KBM-7 (cell line): ENCODE results near the gene LGALS3.

Experiments
- DNase-seq: peaks from one replicate; pipeline ENCODE4 v3.0.0-alpha.2; 2015
- in situ Hi-C: fragments of 300-500 bp; cut with MboI; formaldehyde crosslinking; loops from 2 replicates; pipeline ENCODE4 v1.14.3; 2020; ENCODE audit warnings: low sequenced_read_pairs, low pct_unique_long_range_greater_than_20kb, mixed read lengths

The LGALS3 gene

GRCh38 chr14:55158412-55158811 is 29.4 kb downstream of the LGALS3 start:
- in situ Hi-C loops = no loop called here

GRCh38 chr14:55160989-55161388 is 31.9 kb downstream of the LGALS3 start:
- in situ Hi-C loops = no loop called here

More at GRCh38 chr14:55158412-55158811, 29.4 kb downstream of the LGALS3 start:
- DNase-seq = no peak

GRCh38 chr14:55170526-55170925 is 41.5 kb downstream of the LGALS3 start:
- in situ Hi-C loops = no loop called here
- DNase-seq = no peak

More at GRCh38 chr14:55160989-55161388, 31.9 kb downstream of the LGALS3 start:
- DNase-seq = no peak

- no peak for DNase-seq
- in situ Hi-C loops = no loop called here
Observed at GRCh38 chr14:55180006-55180405, 51.0 kb downstream of the LGALS3 start.

GRCh38 chr14:55180434-55180833 is 51.4 kb downstream of the LGALS3 start:
- in situ Hi-C loops = no loop called here
- no peak for DNase-seq

GRCh38 chr14:55188686-55189295 is 59.7 kb downstream of the LGALS3 start:
- in situ Hi-C loops = no loop called here
- no peak for DNase-seq

- in situ Hi-C loops = no loop called here
- no peak for DNase-seq
Observed at GRCh38 chr14:55190906-55191202, 61.8 kb downstream of the LGALS3 start.

GRCh38 chr14:55191203-55192053 is 62.4 kb downstream of the LGALS3 start, which contains the start of gene DLGAP5:
TSS of gene DLGAP5 (minus strand) at chr14:55191585. CDS start at chr14:55189179, 2,406 bp downstream.
- peak; percentile 99 for DNase-seq
- in situ Hi-C loops = no loop called here

- in situ Hi-C loops = no loop called here
- DNase-seq = no peak
Observed at GRCh38 chr14:55192054-55192621, 63.1 kb downstream of the LGALS3 start.

GRCh38 chr14:55194656-55195355 is 65.8 kb downstream of the LGALS3 start:
- no peak for DNase-seq
- in situ Hi-C loops = no loop called here
